ENCODE measurements around the gene OTX2.

DNA sequence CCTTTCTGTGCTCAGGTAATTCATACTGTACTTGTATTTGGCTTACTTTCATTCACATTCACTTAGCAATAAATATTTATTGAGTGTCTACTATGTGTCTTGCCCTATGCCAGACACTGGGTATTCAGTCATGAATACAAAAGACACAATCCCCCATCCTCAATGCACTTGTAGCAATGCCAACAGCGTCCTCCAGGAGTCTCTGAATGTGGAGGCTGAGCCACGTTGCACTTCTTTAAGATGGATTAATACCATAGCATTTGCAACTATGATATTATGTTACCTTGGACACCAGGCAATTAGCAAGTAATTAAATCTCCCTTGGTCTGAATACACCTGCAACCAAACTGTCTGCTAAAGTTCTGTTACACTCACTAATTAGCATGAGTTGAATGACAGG lies 58.8 kb downstream of the OTX2 start:
- no peak for TF ChIP-seq POLR2A (IDR thresholded peaks at IDR 0.05)
- TF ChIP-seq CTCF (IDR thresholded peaks at IDR 0.05) = no peak

Data from esophagus squamous epithelium (tissue), 4 donors.